GM13977 (cell line): Measurements from ENCODE around the gene COMMD1.

Experiments used
- DNase-seq: peaks from one replicate; pipeline ENCODE4 v3.0.0; 2012; ENCODE audit warnings: low spot score
- CTCF ChIP-seq: IDR thresholded peaks from 2 replicates; pipeline ENCODE4 v1.5.1; 2012; ENCODE audit warnings: mild to moderate bottlenecking, control low read depth; ENCODE audit not compliant: insufficient read depth; ENCODE audit errors: extremely low read depth, missing control alignments
- in situ Hi-C: fragments of 300-500 bp; cut with MboI; formaldehyde crosslinking; loops from one replicate; pipeline ENCODE4 v1.12.0; 2022; ENCODE audit warnings: low sequenced_read_pairs, low pct_unique_long_range_greater_than_20kb, mixed read lengths, inconsistent platforms; ENCODE audit not compliant: unreplicated experiment

The COMMD1 gene

DNA sequence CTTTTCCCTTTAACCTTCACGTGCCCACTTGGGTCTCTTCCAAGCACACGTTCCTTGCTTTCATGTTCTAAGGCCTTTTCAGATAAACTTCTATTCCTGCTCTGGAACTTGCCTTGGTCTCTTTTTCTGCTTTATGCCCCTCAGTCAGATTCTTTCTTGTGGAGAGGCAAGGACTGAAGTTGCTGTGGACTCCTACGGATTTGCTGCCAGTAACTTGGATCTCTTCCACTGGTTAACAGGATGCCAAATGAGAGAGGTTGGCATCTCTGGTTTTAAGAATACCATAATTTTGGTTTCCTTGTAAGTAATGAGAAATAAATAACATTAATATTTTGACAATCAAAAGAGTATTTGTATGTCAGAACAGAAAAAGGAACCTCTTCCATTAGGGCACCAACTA lies 33.0 kb downstream of the COMMD1 start:
- no peak for TF ChIP-seq CTCF
- in situ Hi-C loops = no loop called here
- no peak for DNase-seq

- in situ Hi-C loops = no loop called here
Observed at GRCh38 chr2:61943251-61943650, 37.8 kb downstream of the COMMD1 start.

DNA sequence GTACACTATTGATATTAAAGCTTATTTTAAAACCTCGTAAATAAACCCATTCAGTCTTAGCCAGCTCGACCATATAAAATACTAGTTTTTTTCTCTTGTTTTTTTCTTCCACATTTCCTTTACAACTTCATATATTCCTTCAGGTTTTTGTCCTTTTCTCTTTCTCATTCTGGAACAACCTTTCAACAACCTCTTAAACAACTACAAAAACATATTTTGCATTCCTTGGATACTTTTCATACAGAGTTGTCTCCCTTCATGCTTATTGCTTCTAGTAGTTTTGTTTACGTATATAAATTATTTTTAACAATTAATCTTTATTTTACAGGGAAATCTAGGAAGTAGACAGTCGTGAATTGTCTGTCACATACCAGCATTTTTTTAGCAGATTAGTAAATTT lies 41.2 kb downstream of the COMMD1 start:
- no peak for DNase-seq
- in situ Hi-C loops = no loop called here
- no peak for TF ChIP-seq CTCF

More at GRCh38 chr2:61943251-61943650, 37.8 kb downstream of the COMMD1 start:
- peak; percentile 21 for DNase-seq
- no peak for TF ChIP-seq CTCF

- no peak for DNase-seq
- no peak for TF ChIP-seq CTCF
- in situ Hi-C loops = no loop called here
Observed at GRCh38 chr2:61948661-61949457, 43.4 kb downstream of the COMMD1 start.

GRCh38 chr2:61949458-61949713 lies 43.9 kb downstream of the COMMD1 start:
- TF ChIP-seq CTCF = no peak
- in situ Hi-C loops = no loop called here
- DNase-seq = no peak

DNA sequence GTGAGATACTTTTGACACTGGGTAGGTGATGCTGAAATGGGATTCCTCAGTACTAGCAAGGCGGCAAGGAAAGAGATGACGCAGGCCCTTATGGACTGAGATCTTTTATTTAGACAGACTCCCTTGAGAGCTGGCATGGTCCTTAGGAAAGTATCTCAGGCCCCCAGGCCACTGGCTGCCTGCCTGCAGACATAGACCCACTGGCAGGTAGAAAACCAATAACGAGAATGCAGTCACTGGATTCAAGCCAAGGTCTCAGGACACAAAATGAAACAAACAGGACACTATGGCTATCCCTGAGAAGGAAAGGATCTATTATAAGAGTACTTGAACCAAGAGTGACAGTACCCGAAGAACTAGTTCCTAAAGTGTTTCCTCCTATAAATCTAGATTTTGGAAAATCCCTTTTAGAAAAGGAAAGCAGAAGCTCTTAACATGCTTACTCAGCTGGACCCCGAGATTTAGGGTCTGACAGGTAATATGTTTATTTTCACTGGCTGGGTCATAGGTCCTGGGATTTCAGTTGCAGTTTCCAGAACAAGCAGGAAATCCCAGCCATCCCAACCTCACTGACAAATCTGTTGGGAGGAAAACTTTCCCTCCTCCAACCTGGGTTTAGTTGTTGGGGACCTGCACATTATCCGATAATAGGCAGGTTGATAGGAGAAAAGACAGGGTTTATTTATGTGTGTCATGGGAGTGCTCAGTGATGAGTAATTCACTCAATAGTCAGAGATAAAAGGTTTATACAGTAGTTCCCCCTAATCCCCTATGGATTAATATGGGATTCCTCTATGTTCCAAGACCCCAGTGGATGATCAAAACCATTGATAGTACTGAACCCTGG lies 44.5 kb downstream of the COMMD1 start:
- TF ChIP-seq CTCF = no peak
- DNase-seq = no peak
- in situ Hi-C loops = no loop called here
